NB4 (cell line): ENCODE data around the gene TXNDC8.

Source experiments
- POLR2A ChIP-seq: IDR thresholded peaks from 2 replicates; pipeline ENCODE4 v1.6.1; 2011; ENCODE audit warnings: mild to moderate bottlenecking; ENCODE audit not compliant: insufficient read length; ENCODE audit errors: extremely low read depth
- TF ChIP-seq, protein P1 (sequence below): IDR thresholded peaks from one replicate; pipeline ENCODE4 v1.5.1; 2012; ENCODE audit warnings: low read depth, low read length

DNA sequence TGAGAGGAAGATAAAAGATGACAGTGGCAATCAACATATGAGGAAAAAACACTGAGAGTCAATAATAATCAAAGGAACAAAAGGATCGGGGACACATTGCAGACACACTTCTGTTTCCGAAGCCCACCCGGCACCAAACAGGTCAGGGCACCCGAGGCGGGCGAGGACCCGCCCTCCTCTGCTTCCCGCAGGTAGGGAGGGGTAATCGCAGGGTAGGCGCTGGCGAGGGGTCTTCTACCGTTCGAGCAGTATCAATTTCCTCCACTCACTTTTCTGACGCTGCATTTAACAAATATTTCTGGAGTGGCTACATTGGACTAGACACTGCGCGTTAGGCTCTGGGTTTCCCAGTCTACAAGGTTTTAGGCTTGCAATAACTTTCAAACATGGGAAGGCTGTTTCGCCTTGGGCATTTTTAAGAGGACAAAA lies 82.6 kb downstream of the TXNDC8 start:
- TF ChIP-seq, protein P1, sequence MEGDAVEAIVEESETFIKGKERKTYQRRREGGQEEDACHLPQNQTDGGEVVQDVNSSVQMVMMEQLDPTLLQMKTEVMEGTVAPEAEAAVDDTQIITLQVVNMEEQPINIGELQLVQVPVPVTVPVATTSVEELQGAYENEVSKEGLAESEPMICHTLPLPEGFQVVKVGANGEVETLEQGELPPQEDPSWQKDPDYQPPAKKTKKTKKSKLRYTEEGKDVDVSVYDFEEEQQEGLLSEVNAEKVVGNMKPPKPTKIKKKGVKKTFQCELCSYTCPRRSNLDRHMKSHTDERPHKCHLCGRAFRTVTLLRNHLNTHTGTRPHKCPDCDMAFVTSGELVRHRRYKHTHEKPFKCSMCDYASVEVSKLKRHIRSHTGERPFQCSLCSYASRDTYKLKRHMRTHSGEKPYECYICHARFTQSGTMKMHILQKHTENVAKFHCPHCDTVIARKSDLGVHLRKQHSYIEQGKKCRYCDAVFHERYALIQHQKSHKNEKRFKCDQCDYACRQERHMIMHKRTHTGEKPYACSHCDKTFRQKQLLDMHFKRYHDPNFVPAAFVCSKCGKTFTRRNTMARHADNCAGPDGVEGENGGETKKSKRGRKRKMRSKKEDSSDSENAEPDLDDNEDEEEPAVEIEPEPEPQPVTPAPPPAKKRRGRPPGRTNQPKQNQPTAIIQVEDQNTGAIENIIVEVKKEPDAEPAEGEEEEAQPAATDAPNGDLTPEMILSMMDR, result no peak
- no peak for TF ChIP-seq POLR2A
